GM13977 (cell line): Measurements from ENCODE around the gene CCDC97.

Source experiments
- DNase-seq: peaks from one replicate; pipeline ENCODE4 v3.0.0; 2012; ENCODE audit warnings: low spot score
- CTCF ChIP-seq: IDR thresholded peaks from 2 replicates; pipeline ENCODE4 v1.5.1; 2012; ENCODE audit warnings: mild to moderate bottlenecking, control low read depth; ENCODE audit not compliant: insufficient read depth; ENCODE audit errors: extremely low read depth, missing control alignments
- in situ Hi-C: fragments of 300-500 bp; cut with MboI; formaldehyde crosslinking; loops from one replicate; pipeline ENCODE4 v1.12.0; 2022; ENCODE audit warnings: low sequenced_read_pairs, low pct_unique_long_range_greater_than_20kb, mixed read lengths, inconsistent platforms; ENCODE audit not compliant: unreplicated experiment

Gene CCDC97

GRCh38 chr19:41362143-41362847, 52.3 kb downstream of the CCDC97 start:
- TF ChIP-seq CTCF: no peak
- no peak for DNase-seq
- in situ Hi-C loops: no loop called here

- in situ Hi-C loops: no loop called here
- no peak for TF ChIP-seq CTCF
- DNase-seq: no peak
Observed at GRCh38 chr19:41363371-41363752, 53.4 kb downstream of the CCDC97 start.

- peak; percentile 95 for DNase-seq
- no peak for TF ChIP-seq CTCF
- in situ Hi-C loops: no loop called here
Observed at GRCh38 chr19:41363753-41364523, 54.0 kb downstream of the CCDC97 start, which contains the start of gene B9D2. Gene B9D2 (minus strand): TSS chr19:41364149. CDS start chr19:41363519, 630 bp downstream.

- TF ChIP-seq CTCF: no peak
- peak; percentile 8 for DNase-seq
- in situ Hi-C loops: no loop called here
Observed at GRCh38 chr19:41364524-41365391, 54.8 kb downstream of the CCDC97 start.

GRCh38 chr19:41366089-41366488, 56.1 kb downstream of the CCDC97 start:
- DNase-seq: peak; percentile 35
- TF ChIP-seq CTCF: peak; percentile 35
- in situ Hi-C loops: no loop called here

GRCh38 chr19:41367848-41368301, 57.9 kb downstream of the CCDC97 start:
- in situ Hi-C loops: no loop called here
- no peak for DNase-seq
- no peak for TF ChIP-seq CTCF
